Measurements from ENCODE around the gene MEF2C.
"Not testable (repeated sequence)": the region's sequence is repeated elsewhere in the genome, so short reads cannot be mapped to it uniquely, and the experiment has no call there.

MEF2C gene

DNA sequence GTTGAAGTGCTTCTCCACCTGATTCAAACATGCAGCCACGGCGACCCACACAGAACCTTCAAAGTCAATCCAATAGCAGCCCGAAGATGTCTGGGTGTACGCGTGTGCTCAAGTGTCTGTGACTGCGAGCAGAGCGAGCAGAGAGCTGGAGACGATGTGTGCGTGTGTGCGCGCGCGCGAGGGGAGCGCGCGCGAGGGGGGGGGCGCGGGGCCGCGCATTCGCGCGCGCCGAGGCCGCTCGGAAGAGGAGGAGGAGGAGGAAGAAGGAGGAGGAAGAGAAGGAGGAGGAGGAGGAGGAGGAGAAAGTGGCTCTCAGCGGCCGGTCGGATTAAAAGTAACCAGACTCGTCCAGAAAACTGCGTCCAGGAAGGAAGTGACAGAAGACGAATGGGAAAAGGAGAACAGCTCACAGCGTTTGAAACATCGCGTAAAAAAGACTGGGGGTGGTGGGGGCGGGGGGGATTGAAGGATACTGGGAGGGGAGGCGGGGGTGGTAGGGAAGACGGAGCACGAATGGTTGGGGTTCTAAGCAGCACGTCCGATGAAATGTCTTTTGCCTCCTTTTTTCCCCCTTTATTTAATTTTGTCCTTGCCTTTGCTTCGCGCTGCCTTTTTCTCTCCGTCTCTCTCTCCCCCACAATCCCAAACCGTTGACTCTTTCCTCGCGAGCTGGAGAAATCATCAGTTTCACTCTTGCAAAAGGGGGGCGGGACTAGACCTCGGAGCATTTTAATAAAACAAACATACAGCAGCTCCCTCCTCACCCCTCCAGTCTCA is at the start of gene MEF2C:
MEF2C (minus strand) TSS at position 126 of the 777 bp plus-strand sequence. CDS start 59,396 bp downstream, outside the sequence.
- no peak for DNase-seq (ENCODE audit: low read depth)

DNA sequence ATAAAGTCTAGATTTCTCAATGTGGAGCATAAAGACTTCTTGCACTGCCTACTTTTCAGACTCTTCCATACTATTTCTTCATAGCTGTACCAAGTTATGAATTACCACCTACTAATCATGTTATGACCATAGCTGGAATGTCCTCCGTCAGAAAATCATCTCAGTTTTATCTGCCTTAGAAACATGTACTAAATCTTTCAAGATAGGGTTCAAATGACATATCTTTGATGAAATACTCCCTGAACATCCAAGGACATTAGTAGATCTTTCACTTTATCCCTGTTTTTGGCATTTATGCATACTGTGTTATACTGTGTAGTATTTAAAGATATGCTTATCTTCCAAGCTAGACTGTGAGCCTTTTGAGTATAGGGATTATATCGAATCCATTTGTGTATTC is 49.6 kb upstream of the MEF2C start:
- DNase-seq (ENCODE audit: low read depth): no peak

GRCh38 chr5:88930335-88930734 is 47.4 kb upstream of the MEF2C start:
- no peak for DNase-seq (ENCODE audit: low read depth)

DNA sequence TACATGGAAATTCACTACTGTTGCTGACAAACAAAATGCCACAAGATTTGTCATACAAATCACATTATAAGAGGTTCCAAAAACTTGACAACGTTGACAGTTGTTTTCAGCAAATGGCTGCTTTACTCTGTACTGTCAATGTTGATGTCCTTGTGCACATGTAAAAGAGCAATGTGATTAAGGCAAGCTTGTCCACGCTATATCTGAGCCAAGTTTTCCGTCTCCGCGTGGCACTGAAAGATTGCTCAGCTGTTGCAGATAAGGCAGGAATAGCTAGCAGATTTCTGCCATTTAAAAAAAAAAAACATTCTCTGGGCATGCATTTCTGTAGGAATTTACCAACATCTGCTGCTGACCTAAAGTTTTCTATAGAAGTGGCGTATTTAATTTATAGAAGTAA is 46.4 kb upstream of the MEF2C start:
- DNase-seq (ENCODE audit: low read depth): no peak

DNA sequence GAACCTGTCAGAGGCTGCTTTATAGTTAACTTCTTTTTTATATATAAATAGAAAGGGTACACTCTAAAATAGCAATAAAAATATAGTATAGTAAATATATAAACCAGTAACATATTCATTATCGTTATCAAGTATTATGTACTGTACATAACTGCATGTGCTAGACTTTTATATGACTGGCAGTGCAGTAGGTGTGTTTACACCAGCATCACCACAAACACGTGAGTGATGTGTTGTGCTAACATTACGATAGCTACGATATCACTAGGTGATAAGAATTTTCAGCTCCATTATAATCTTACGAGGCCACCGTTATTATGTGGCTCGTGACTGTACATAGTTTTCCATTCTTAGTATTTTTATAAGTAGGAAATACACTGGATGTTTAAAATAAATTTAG is 43.8 kb upstream of the MEF2C start:
- no peak for DNase-seq (ENCODE audit: low read depth)

DNA sequence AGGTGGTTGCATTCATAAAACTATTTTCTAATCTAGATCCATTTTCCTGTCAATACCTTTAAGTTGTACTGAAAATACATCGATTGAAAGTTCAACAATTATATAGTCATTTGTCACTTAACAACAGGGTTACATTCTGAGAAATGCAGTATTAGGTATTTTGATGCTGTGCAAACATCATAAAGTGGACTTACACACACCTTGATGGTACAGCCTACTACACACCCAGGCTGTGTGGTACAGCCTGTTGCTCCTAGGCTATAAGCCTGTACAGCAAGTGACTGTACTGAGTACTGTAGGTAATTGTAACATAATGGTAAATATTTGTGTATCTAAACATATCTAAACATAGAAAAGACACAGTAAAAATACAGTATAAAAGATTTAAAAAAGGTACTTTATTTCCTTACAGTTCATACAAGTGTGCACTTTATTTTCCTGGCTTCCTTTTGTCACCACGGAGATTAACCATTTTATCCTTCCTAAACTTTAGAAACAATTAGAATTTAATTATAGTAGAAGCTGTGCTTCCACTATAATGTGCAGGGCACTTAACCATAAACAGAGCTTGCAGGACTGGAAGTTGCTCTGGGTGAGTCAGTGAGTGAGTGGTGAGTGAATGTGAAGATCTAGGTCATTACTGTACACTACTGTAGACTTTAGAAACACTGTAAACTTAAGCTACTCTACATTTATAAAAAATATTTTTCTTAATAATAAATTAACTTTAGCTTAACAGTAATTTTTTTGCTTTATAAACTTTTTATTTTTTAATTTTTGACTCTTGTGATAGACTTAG is 42.9 kb upstream of the MEF2C start:
- DNase-seq (ENCODE audit: low read depth): no peak

- no peak for DNase-seq (ENCODE audit: low read depth)
Observed at GRCh38 chr5:88924330-88924657, 41.3 kb upstream of the MEF2C start.

DNA sequence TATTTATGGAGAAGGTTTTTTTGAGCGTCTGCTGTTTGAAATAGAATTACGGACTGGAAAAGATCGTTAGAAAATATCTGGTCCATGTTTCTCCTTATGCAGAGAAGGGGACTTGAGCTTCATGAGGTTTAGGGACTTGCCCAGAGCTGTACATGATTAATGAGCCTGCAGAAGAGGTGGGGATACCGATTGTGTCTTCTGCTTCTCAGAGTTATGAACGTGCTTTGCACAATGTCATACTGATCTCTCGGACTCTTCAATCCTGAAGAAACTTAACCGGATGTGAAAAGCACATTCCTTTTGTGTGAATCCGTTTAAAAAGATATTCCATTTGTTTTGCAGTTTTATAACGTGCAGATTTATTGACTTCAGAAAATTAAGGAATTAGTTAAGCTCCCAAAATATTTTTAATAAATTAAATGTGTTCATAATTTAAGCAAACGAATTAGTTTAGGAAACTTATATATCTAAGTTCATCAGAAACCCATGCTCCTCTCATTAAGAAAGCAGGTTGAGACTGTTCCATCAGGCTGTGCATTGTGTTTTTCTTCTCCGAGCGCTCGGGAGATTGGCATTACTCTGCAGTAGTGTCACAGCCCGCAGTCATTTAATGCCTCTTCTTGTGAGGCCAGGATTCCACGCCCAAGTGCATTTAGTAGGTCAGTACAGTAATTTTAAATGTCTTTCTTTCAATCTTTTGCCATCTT is 40.8 kb upstream of the MEF2C start:
- no peak for DNase-seq (ENCODE audit: low read depth)

- not testable (repeated sequence) for DNase-seq (ENCODE audit: low read depth)
Observed at GRCh38 chr5:88912743-88913142, 29.8 kb upstream of the MEF2C start.

- not testable (repeated sequence) for DNase-seq (ENCODE audit: low read depth)
Observed at GRCh38 chr5:88911059-88911572, 28.1 kb upstream of the MEF2C start.

DNA sequence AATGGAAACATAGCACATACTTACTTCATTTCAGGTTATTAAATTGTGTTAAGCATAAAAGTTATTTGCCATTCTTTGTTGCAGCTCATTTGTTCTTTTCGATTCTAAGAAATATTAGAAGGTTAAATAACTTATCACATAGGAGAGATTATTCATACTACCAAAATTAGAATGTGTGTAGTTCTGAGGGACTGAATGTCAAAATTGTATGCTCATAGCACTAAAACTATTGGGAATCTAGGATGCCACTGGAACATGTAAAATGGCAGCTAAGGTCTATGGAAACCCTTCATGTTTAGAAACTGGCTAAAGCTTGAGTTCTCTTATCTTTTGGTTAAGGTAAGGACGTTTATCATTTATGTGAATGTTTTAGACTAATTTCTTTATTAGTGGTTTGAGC is 21.5 kb upstream of the MEF2C start:
- not testable (repeated sequence) for DNase-seq (ENCODE audit: low read depth)

DNA sequence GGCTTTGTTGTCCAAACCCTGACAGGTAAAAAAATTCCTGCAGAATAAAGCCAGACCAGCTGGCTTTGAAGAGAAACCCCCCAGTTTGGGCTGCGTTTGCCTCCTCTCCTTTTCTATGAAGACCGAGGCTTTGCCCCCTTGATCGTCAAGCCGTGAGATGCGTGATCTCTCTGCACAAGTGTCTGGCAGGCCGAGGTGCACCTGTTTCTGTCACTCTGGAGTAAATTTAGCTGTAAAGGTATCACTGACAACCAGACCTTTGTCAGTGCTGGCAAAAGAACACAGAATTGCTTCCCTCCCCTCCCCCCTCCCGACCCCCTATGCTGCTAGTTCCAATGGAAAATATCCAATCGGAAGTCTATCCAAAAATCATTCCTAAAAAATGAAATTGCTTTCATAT is 21.0 kb upstream of the MEF2C start:
- DNase-seq (ENCODE audit: low read depth): not testable (repeated sequence)

- DNase-seq (ENCODE audit: low read depth): not testable (repeated sequence)
Observed at GRCh38 chr5:88901077-88901476, 18.1 kb upstream of the MEF2C start.

- no peak for DNase-seq (ENCODE audit: low read depth)
Observed at GRCh38 chr5:88899096-88899737, 16.2 kb upstream of the MEF2C start.

GRCh38 chr5:88897748-88898147 is 14.8 kb upstream of the MEF2C start:
- no peak for DNase-seq (ENCODE audit: low read depth)

DNA sequence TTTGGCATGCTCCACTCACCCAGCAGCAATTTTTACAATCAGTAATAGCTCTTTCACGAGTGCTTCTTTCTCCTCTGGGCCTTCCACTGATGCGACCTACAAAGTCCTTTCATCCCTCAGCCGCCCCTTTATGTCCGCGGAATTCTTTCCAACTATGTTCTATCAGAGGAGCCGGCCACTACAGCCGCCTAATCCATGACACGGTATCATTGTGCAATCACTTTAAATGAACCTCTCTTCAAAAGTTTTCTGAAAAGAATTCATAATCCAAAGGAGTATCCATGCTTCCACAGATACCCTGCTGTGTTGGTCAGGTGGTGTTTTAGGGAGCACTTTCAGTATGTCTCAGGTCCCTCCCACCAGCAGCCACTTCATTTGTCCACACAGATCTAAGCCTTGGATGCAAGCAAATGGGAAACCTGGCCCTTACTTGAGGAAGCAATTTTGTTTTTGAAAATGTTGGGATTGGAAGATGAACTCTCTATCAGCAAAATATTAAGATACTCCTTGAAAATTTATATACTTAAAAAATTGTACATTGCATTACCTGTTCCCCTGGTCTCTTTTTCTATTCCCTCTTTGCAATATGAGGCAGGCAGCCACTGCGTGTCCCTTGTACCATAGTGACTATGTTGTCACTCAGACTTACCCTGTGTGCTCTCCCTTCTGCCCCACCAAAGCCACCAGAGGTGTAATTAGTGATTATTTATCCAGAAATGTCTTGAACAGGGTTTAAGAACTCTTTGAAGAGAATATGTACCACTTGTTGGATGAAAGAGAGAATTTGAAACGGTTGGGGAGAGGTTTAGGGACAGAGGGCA is 12.9 kb upstream of the MEF2C start:
- DNase-seq (ENCODE audit: low read depth): no peak

GRCh38 chr5:88892669-88893068 is 9.7 kb upstream of the MEF2C start:
- no peak for DNase-seq (ENCODE audit: low read depth)

DNA sequence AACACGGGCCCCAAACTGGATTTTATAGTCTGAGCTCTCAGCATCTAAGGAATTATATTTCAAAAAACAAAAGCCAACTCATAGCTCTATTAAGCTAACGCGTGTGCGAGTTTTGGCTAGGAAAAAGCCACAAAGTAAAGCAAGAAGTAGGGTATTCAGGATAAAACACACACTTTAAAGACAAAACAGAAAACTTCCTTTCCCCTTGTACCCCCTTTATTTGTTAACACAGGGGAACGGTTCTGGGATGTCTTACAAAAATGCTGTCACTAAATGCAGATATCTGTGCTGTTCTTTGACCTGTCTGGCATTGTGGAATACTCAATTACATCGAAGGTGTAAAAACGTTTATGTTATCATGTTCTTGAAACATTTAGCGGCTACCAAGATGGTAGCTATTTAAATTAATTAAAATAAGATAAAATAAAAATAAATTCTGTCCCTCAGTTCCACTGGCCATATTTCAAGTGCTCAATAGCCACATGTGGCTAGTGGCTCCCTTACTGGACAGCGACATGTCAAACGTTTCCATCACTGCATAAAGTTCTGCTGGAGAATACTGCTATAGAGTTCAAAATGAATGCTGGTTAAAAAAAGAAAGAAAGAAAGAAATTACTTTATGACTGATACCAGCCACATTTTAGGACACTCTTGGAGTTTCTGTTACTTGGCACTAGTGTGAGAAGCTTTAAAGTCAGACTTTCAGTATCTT is 7.2 kb upstream of the MEF2C start:
- DNase-seq (ENCODE audit: low read depth): no peak

- DNase-seq (ENCODE audit: low read depth): no peak
Observed at GRCh38 chr5:88889189-88890069, 6.4 kb upstream of the MEF2C start.

DNA sequence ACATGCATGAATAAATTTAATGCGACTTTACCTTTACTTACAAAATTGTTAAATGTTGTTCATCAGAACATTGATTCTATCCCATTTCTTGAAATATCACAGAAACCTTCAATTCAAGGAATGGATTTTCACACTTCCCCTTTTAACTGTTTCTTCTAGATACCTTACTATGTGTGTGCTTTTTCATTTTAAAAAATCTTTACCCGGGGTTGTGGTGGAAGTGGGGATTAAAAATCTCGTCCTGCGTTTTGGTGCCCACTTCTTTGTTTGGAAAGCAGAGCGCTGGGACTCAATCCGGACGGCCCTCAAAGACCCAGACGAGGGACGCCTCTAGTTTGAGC is 5.8 kb upstream of the MEF2C start:
- DNase-seq (ENCODE audit: low read depth): no peak
